LNCaP clone FGC (cell line): ENCODE results near the gene MYOD1.

ENCODE experiments used
- DNase-seq: peaks from one replicate; pipeline ENCODE4 v3.0.0-alpha.2; 2011; ENCODE audit warnings: low read depth
- H3K4me3 ChIP-seq: 2 replicates; pipeline ENCODE4 v1.5.1; 2011; ENCODE audit warnings: mild to moderate bottlenecking, low read depth, low read length, control low read depth
- TF ChIP-seq, protein P1 (sequence below): IDR thresholded peaks from 2 replicates; pipeline ENCODE4 v1.5.1; 2012; ENCODE audit warnings: mild to moderate bottlenecking; ENCODE audit not compliant: control insufficient read depth, insufficient read depth; ENCODE audit errors: extremely low read depth

Gene MYOD1

DNA sequence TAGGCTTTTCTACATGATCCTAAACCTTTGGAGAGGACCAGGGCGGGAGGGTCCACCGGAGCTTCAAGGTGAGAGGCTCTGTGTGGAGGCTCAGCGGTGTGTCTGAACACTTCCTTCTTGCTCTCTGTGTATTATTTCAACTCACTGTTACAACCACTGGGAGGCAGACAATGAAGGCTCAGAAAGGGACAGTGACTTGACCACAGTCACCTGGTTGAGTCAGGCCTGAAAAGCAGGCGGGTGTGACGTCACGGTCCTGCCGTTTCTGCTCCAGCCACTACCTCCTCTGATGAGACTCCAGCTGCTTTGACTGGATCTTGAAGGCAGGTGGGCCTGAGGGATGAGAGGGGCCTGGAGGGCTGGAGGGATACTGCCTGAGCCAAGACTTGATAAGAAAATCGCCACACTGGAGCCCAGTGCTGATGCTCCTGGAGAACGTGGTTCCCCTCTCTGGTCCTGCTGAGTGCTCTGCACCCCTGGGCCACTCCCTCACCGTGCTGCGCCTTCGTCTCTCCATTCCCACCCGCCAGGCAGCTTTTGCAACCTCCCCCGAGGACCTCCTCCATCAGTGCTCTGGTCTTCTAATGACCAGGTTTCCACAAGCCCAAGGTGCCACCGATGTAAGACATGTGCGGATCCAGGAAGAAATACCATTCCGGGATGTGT lies 43.1 kb downstream of the MYOD1 start:
- TF ChIP-seq, protein P1, sequence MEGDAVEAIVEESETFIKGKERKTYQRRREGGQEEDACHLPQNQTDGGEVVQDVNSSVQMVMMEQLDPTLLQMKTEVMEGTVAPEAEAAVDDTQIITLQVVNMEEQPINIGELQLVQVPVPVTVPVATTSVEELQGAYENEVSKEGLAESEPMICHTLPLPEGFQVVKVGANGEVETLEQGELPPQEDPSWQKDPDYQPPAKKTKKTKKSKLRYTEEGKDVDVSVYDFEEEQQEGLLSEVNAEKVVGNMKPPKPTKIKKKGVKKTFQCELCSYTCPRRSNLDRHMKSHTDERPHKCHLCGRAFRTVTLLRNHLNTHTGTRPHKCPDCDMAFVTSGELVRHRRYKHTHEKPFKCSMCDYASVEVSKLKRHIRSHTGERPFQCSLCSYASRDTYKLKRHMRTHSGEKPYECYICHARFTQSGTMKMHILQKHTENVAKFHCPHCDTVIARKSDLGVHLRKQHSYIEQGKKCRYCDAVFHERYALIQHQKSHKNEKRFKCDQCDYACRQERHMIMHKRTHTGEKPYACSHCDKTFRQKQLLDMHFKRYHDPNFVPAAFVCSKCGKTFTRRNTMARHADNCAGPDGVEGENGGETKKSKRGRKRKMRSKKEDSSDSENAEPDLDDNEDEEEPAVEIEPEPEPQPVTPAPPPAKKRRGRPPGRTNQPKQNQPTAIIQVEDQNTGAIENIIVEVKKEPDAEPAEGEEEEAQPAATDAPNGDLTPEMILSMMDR: peak; percentile 20; the same call in 1 of the 2 replicates
- DNase-seq: no peak
- no peak overlapping the region for H3K4me3 ChIP-seq

DNA sequence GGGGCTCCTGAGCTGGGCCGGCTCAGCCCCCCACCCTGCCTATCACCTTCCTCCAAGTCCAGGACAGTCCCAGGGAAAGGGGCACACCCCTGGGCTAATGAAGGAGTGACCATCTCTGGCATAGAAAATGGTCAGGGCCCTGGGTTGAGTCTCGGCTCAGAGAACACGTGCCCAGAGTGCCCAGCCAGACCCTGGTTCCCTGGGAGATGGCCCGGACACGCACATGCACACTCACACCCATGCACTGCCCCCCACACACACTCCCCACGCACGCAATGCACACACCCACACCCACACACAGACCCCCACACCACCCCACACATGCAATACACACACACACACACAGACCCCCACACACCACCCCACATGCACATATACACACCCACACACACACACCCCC lies 43.9 kb downstream of the MYOD1 start:
- DNase-seq: no peak
- TF ChIP-seq, protein P1: no peak
- no peak overlapping the region for H3K4me3 ChIP-seq

DNA sequence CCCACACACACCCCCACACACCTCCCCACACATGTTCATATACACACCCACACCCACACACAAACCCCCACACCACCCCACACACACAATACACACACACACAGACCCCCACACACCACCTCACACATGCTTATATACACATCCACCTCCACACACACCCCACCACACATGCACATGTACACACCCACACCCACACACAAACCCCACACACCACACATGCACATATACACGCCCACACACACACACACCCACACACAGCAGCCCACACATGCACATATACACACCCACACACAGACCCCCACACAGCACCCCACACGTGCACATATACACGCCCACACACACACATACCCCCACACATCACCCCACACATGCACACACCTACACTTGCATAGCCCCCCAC lies 44.3 kb downstream of the MYOD1 start:
- DNase-seq: no peak
- H3K4me3 ChIP-seq: no peak overlapping the region
- TF ChIP-seq, protein P1: no peak

DNA sequence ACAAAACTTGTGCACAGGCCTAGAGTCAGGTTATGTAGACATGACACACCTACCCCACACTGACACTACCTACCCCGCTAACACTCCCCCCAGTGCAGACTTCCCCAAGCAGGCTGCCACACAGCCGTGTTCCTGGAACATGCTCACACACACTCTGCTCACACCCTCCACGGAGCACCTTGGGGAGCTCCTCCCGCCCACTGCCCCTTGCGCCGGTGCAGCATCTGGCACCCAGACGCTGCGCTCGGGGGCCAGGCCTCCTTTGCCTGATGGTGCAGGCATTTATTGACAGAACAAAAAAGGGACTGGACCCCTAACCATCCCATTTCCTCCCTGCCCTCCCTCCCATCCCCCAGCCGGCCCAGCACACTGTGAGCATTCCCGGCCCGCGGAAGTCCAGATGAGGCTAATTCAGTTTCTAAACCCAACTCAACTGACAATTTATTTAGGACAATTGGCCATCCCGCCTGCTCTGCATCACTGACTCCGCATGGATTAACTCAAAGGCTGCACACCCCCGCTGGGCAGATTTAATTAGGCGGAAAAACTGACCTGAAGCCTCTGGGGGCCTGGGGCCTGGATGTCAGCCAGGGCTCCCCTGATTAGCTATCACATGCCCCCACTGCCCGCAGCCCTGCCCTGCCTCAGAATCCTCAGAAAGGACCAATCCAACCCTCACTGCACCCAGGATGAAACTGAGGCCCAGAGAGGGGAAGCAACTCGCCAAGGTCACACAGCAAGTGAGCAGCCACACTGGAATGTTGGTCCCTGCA lies 45.3 kb downstream of the MYOD1 start:
- no peak overlapping the region for H3K4me3 ChIP-seq
- TF ChIP-seq, protein P1: no peak
- no peak for DNase-seq

DNA sequence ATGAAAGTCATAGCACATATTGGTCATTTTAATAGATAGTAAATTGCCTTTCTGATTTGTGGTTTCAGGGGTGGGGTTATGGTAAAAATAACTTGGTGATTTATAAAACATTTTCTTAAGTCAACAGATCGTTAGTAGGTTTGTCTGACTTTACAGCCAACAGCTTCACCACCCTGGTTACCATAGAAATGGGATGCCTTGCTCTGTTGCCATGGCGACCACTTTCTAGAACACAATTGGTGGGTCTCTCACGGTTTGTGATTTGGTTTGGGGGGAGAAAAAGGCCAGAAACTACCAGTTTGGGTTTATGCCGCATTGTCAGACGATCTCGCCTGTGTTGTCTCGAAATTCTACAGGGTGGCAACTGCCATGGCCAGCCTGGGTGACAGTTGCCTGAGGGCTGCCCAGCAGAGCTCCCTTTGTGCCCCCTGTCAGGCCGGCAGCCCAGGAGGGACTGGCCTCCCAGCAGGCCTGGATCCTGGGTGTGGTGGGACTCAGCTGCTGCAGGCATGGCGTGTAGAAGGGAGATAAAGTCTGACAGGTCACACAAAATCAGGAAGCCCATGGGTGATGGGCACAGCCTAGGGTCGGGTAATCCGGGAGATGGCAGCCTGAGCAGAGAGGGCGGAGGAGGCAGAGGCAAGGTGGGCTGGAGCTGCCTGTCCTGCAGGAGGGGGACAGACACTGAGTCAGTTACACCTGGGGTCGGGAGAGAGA lies 46.1 kb downstream of the MYOD1 start:
- no peak overlapping the region for H3K4me3 ChIP-seq
- no peak for DNase-seq
- TF ChIP-seq, protein P1: no peak

DNA sequence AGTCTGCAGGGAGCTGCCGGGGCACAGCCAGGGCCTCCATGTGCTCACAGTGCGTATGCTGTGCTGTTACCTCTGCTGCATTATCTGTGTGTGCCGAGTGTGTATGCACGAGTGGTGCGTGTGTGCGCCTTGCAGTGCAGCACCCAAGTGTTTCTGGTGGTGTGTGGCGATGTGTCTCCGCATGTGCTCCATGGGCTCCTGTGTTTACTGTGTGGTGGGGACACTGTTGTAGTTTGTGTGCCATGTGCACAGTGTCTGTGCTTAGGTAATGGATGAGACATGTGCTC lies 46.6 kb downstream of the MYOD1 start:
- no peak overlapping the region for H3K4me3 ChIP-seq
- DNase-seq: no peak
- TF ChIP-seq, protein P1: no peak
